Activated CD4-positive, alpha-beta T cell treated with anti-CD3 and anti-CD28 coated beads, Interleukin-2, amount 10 ng/mL, durations not matched to agents 7 days and 5 days (primary cell): ENCODE results near the gene GPLD1. TPM values are rescaled to one million over a fixed set of nuclear protein-coding genes. Genes with fewer than 3 reads are reported as not detected.
A peak's percentile ranks its signal among the peaks of the same experiment; 100 is the strongest.

Experiments
- CTCF ChIA-PET: fragments of 350-600 bp; sonication (Branson Sonifier 250); formaldehyde crosslinking; loops from one replicate; lab custom pipeline; 2021; ENCODE audit warnings: antibody characterized with exemption; lab: Charles Lee
- POLR2A ChIA-PET: fragments of 350-600 bp; sonication (Branson Sonifier 250); formaldehyde crosslinking; loops from one replicate; lab custom pipeline; 2021; ENCODE audit warnings: antibody characterized with exemption; lab: Charles Lee
- DNase-seq: peaks from one replicate; pipeline ENCODE4 v3.0.0-alpha.2; 2020
- H3K27ac Mint-ChIP-seq: one replicate; pipeline ENCODE4 v1.8.0; 2021; ENCODE audit warnings: mild to moderate bottlenecking, moderate library complexity, mixed read lengths
- H3K27me3 Mint-ChIP-seq: one replicate; pipeline ENCODE4 v1.8.0; 2021; ENCODE audit warnings: mixed read lengths
- H3K36me3 Mint-ChIP-seq: one replicate; pipeline ENCODE4 v1.8.0; 2021; ENCODE audit warnings: low read depth, mixed read lengths
- H3K4me1 Mint-ChIP-seq: one replicate; pipeline ENCODE4 v1.8.0; 2021; ENCODE audit warnings: mixed read lengths
- H3K4me3 Mint-ChIP-seq: one replicate; pipeline ENCODE4 v1.8.0; 2021; ENCODE audit warnings: mild to moderate bottlenecking, moderate library complexity, mixed read lengths
- H3K9me3 Mint-ChIP-seq: one replicate; pipeline ENCODE4 v1.8.0; 2021; ENCODE audit warnings: mixed read lengths
- total RNA-seq, 2 experiments: library from RNA; stranded (reverse); gene quantifications; one replicate each; pipeline ENCODE4 v1.2.3, GENCODE V29; 2021

Gene GPLD1, protein sequence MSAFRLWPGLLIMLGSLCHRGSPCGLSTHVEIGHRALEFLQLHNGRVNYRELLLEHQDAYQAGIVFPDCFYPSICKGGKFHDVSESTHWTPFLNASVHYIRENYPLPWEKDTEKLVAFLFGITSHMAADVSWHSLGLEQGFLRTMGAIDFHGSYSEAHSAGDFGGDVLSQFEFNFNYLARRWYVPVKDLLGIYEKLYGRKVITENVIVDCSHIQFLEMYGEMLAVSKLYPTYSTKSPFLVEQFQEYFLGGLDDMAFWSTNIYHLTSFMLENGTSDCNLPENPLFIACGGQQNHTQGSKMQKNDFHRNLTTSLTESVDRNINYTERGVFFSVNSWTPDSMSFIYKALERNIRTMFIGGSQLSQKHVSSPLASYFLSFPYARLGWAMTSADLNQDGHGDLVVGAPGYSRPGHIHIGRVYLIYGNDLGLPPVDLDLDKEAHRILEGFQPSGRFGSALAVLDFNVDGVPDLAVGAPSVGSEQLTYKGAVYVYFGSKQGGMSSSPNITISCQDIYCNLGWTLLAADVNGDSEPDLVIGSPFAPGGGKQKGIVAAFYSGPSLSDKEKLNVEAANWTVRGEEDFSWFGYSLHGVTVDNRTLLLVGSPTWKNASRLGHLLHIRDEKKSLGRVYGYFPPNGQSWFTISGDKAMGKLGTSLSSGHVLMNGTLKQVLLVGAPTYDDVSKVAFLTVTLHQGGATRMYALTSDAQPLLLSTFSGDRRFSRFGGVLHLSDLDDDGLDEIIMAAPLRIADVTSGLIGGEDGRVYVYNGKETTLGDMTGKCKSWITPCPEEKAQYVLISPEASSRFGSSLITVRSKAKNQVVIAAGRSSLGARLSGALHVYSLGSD
- under 1 TPM; 0.10 to 0.15 TPM for total RNA-seq

DNA sequence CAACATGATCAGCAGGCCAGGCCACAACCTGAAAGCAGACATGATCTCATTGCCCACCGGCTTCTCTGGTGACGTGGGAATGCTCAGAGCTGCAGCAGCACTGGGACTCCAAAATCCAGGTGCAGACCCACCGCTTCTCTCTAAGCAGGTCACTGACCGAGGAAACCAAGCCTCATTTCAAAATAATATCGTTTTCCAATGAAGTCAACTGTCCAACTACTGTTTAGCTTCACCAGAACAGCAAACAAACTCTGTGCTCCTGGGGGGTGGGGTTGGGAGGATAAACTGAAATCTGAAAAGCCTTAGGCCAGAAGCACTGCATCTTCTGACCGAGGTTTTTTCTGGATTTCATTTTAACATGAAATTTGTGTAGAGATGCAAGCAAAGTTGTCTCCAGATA lies at the start of gene GPLD1:
Gene GPLD1, minus strand, starts transcription at position 109 of the 400 bp plus-strand sequence. Its CDS starts 67 bp downstream, at position 42.
- no peak for DNase-seq
- POLR2A ChIA-PET, result no interaction called here
- no peak within 1 kb of the TSS for H3K27ac Mint-ChIP-seq
- H3K9me3 Mint-ChIP-seq, result no peaks in the 10 kb centered on the region
- H3K36me3 Mint-ChIP-seq, result no peaks in the 10 kb centered on the region
- H3K4me3 Mint-ChIP-seq, result no peak within 1 kb of the TSS
- no peaks in the 10 kb centered on the region for H3K27me3 Mint-ChIP-seq
- CTCF ChIA-PET, result interaction anchor here (1.0 to 1.4 kb wide), 2 partner anchors 10 to 12 kb away, joined by 3 to 5 read pairs; no protein-coding TSS in a partner anchor
- peaks cover 11% of the 10 kb centered on the region for H3K4me1 Mint-ChIP-seq

DNA sequence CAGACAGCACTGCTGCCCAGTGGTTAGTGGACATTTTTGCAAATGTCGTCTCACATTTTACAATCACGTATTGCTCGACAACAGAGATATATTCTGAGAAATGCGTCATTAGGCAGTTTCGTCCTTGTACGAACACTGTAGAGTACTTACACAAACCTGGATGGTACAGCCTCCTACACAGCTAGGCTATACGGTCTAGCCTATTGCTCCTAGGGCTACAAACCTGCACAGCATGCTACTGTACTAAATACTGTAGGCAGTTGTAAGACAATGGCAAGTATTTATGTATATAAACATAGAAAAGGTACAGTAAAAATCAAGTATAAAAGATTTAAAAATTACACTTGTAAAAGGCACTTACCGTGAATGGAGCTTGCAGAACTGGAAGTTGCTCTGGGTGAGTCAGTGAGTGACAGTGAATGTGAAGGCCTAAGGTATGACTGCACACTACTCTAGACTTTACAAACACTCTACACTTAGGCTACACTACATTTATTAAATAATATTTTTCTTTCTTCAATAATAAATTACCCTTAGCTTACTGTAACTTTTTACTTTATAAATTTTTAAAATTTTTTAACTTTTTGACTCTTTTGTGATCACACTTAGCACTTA lies 48.5 kb upstream of the GPLD1 start:
- H3K27ac Mint-ChIP-seq, result no peak overlapping the region
- H3K27me3 Mint-ChIP-seq, result no peaks in the 10 kb centered on the region
- H3K36me3 Mint-ChIP-seq, result no peaks in the 10 kb centered on the region
- H3K9me3 Mint-ChIP-seq, result no peaks in the 10 kb centered on the region
- ChIA-PET POLR2A (no interaction called here), CTCF (interaction anchor here (0.6 to 1.3 kb wide), 2 partner anchors 11 kb away, joined by 4 read pairs; no protein-coding TSS in a partner anchor)
- DNase-seq, result no peak
- H3K4me1 Mint-ChIP-seq, result no peaks in the 10 kb centered on the region
- H3K4me3 Mint-ChIP-seq, result no peak overlapping the region

DNA sequence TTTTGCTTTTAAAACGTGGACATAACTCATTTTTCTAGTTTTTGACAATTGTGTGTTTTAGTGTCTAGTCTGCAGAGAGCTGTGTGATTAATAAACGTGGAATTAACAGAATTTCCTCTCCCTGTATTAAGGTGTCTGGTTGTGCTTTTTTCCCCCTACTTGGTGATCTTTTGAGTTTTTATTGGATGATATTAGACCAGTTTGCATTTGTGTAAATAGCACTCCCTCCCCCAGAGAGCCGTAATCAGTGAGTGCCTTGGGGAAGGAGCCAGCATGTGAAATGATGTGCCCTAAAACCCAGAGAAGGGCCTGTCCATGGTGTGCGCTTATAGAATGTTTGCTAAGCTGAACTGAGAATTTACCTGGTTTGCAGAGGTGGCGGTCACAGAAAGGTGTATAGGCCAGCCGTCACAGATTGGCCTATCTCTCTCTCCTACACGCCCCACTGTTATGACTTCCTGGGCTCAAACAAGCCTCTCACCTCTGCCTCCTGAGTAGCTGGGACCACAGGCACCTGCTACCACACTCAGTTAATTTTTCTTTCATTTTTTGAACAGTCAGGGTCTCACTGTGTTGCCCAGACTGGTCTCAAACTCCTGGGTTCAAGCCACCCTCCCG lies 47.8 kb upstream of the GPLD1 start:
- no peaks in the 10 kb centered on the region for H3K9me3 Mint-ChIP-seq
- ChIA-PET CTCF (interaction anchor here (0.6 to 1.3 kb wide), 3 partner anchors 10 to 12 kb away, joined by 4 to 5 read pairs (median 4); no protein-coding TSS in a partner anchor), POLR2A (no interaction called here)
- no peaks in the 10 kb centered on the region for H3K36me3 Mint-ChIP-seq
- no peaks in the 10 kb centered on the region for H3K27me3 Mint-ChIP-seq
- H3K4me3 Mint-ChIP-seq, result no peak overlapping the region
- DNase-seq, result no peak
- H3K4me1 Mint-ChIP-seq, result no peaks in the 10 kb centered on the region
- H3K27ac Mint-ChIP-seq, result no peak overlapping the region

DNA sequence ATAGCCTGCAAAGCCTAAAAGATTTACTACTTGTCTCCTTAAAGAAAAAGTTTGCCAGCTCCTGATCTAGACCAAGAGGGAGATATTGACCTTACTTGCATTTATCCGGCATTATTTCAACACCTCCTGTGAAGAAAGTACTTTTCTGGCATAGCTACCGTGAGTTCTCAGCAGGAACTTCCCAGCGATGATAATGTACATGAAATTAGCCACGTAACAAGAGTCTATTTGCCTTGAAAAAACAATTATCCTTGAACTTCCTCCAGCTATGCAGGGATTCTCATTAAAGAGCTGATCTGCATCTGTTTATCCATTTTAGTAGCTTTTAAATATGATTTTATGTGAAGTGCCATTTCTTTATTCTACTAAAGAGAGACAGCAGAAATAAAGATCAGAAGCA lies 47.1 kb upstream of the GPLD1 start:
- DNase-seq, result no peak
- no peaks in the 10 kb centered on the region for H3K4me1 Mint-ChIP-seq

DNA sequence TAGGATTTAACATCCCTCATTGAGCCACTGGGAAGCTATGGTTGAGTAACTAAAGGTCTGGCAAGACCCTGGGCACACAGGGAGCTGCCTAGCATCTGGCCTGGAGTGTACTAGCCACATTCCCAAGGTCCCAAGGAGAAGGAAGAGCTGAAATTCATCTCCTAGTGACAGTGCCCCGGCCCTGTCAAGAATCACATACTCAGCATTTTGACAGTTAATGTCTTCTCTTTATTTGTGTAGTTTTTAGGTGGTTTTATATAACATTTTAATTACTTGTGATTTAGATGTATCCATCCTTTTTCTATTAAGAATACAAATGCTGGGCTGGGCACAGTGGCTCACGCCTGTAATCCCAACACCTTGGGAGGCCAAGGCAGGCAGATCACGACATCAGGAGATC lies 45.8 kb upstream of the GPLD1 start:
- no peak overlapping the region for H3K27ac Mint-ChIP-seq
- H3K4me1 Mint-ChIP-seq, result no peaks in the 10 kb centered on the region
- ChIA-PET POLR2A (interaction anchor here (0.7 kb wide), 1 partner anchor 9 kb away, joined by 5 read pairs; no protein-coding TSS in a partner anchor), CTCF (interaction anchor here (1.2 kb wide), 2 partner anchors 15 to 49 kb away, joined by 3 read pairs; no protein-coding TSS in a partner anchor)
- H3K36me3 Mint-ChIP-seq, result no peaks in the 10 kb centered on the region
- DNase-seq, result no peak
- H3K4me3 Mint-ChIP-seq, result no peak overlapping the region
- H3K9me3 Mint-ChIP-seq, result no peaks in the 10 kb centered on the region
- no peaks in the 10 kb centered on the region for H3K27me3 Mint-ChIP-seq

More for the DNA sequence above, 47.1 kb upstream of the GPLD1 start:
- Mint-ChIP-seq H3K27me3 (no peaks in the 10 kb centered on the region), H3K36me3 (no peaks in the 10 kb centered on the region), H3K9me3 (no peaks in the 10 kb centered on the region), H3K4me3 (no peak overlapping the region), H3K27ac (no peak overlapping the region)
- CTCF ChIA-PET, result interaction anchor here (0.6 to 1.3 kb wide), 3 partner anchors 10 to 149 kb away, joined by 3 to 5 read pairs (median 3); no protein-coding TSS in a partner anchor
- POLR2A ChIA-PET, result no interaction called here

DNA sequence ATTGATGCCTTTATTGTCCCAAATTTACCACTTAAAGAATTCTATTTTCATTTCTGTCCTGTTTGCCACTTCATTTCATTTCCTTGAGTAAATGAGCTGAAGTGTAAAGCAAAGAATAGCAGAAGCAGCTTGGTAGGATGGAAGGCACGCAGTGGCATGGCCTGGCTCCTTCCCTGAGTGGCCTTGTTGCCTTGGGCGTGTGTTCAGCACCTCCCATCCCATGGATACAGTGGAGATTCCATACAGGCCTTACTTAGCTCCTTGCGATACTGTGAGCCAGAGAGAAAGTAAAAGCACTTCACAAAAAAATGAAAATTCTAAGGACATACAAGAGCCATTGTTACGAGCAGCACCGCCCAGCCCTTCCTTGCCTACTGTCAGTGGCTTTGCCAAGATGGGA lies 45.0 kb upstream of the GPLD1 start:
- H3K9me3 Mint-ChIP-seq, result no peaks in the 10 kb centered on the region
- no peak overlapping the region for H3K27ac Mint-ChIP-seq
- H3K4me1 Mint-ChIP-seq, result no peaks in the 10 kb centered on the region
- H3K27me3 Mint-ChIP-seq, result no peaks in the 10 kb centered on the region
- no peaks in the 10 kb centered on the region for H3K36me3 Mint-ChIP-seq
- ChIA-PET POLR2A (no interaction called here), CTCF (interaction anchor here (1.2 kb wide), 1 partner anchor 48 kb away, joined by 3 read pairs; no protein-coding TSS in a partner anchor)
- no peak for DNase-seq
- no peak overlapping the region for H3K4me3 Mint-ChIP-seq

DNA sequence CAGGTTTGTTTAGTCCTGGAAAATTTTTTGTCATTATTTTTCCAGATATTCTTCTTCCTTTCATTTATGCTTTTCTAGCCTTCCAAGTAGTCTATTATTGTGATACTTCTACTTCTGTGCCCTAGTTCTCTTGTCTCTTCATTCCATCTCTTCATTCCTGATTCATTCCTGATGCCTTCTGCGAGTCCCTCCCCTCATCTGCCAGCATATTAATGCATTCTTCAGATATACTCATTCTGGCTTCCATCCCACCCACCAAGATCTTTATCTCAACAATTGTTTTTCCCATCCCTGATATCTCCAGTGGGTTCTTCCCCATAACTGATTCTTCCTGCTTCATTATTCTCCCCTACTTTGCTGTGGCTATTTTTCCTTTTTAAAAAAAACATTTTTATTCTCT lies 40.6 kb upstream of the GPLD1 start:
- no peaks in the 10 kb centered on the region for H3K36me3 Mint-ChIP-seq
- no peak for DNase-seq
- no peaks in the 10 kb centered on the region for H3K27me3 Mint-ChIP-seq
- H3K9me3 Mint-ChIP-seq, result no peaks in the 10 kb centered on the region
- POLR2A ChIA-PET, result no interaction called here
- H3K27ac Mint-ChIP-seq, result no peak overlapping the region
- peaks cover 6% of the 10 kb centered on the region for H3K4me1 Mint-ChIP-seq
- CTCF ChIA-PET, result no interaction called here
- no peak overlapping the region for H3K4me3 Mint-ChIP-seq

DNA sequence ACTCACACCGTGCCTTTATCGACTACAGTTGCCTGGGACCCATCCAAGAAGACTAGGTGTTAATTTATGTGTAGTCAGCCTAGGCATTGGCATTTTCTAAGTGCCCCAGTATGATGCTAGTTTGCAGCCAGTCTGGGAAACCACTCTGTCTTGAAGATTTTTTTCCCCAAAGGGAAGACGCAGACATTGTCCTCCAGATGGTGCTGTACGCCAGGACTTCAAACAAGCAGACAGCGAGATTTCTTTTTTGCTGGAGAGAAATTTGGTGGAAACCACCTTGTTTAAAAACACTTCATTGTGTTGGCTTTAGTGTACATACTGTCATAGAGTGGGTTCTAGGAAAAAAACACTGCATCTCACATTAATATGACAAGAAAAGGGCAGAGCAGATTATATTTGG lies 35.4 kb upstream of the GPLD1 start:
- Mint-ChIP-seq H3K27me3 (no peaks in the 10 kb centered on the region), H3K4me1 (peaks cover 12% of the 10 kb centered on the region), H3K27ac (no peak overlapping the region), H3K36me3 (no peaks in the 10 kb centered on the region), H3K9me3 (no peaks in the 10 kb centered on the region), H3K4me3 (no peak overlapping the region)
- ChIA-PET POLR2A (no interaction called here), CTCF (interaction anchor here (0.9 kb wide), 1 partner anchor 167 kb away, joined by 3 read pairs; no protein-coding TSS in a partner anchor)
- peak; percentile 40 for DNase-seq

DNA sequence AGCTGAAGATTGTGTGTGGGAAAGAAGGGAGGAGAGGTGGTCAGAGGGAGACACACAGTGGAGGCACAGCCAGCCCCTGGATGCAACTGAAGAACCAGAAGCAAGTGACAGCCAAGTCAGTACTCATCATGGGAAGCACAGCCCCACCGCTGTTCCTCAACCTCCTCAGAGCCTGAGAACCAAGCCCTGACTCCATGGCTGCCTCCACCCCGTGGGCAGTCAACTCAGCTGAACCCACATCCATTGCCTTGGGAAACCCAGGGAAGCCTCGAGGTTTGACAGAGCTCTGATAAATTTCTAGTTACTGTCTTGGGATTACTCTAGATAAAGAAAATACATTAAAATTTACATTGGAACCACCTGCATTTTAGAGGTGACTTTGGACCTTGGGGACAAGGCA lies 35.0 kb upstream of the GPLD1 start:
- POLR2A ChIA-PET, result no interaction called here
- peaks cover 12% of the 10 kb centered on the region for H3K4me1 Mint-ChIP-seq
- H3K36me3 Mint-ChIP-seq, result no peaks in the 10 kb centered on the region
- no peaks in the 10 kb centered on the region for H3K9me3 Mint-ChIP-seq
- DNase-seq, result no peak
- CTCF ChIA-PET, result interaction anchor here (0.6 to 0.9 kb wide), 3 partner anchors 18 to 167 kb away, joined by 3 read pairs; no protein-coding TSS in a partner anchor
- H3K27me3 Mint-ChIP-seq, result no peaks in the 10 kb centered on the region
- H3K4me3 Mint-ChIP-seq, result no peak overlapping the region
- H3K27ac Mint-ChIP-seq, result no peak overlapping the region

DNA sequence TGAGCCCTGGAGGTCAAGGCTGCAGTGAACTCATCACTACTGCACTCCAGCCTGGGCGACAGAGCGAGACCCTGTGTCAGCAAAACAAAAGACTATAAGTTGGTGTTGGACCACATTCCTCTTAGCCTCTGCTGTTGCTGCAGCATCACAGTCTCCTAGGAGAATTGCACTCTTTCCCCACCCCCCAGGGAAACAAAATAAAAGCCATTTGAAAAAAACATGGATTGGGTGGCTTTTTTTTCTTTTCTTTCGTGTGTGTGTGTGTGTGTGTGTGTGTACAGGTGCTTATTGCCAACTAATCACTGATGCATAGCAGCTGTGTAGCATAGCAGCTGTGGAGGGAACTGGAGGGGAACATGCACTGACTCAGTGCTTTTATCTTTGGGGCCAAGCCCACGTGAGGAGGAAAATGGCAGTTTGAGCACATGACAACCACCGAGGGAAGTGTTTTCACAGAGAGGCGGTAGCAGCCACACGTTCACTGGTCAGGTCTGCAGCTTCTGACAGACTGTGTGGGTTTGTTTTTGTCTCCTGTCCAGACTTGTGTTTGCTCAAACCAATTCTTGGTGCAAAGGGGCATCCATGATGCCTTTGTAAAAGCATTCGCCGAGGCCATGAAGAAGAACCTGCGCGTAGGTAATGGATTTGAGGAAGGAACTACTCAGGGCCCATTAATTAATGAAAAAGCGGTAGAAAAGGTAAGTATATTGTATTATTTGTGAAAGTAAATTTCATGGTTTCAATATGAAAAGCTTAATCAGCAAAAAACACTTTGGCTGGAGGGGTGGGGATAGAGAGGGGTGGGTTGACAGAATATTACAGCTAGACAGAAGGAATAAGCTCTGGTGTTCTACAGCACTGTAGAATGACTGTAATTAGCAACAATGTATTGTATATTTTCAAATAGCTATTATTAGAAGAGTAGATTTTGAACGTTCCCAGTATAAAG lies 33.1 kb upstream of the GPLD1 start:
- no peak for DNase-seq
- Mint-ChIP-seq H3K9me3 (no peaks in the 10 kb centered on the region), H3K4me3 (no peak overlapping the region), H3K27ac (no peak overlapping the region), H3K36me3 (no peaks in the 10 kb centered on the region), H3K27me3 (no peaks in the 10 kb centered on the region), H3K4me1 (peaks cover 16% of the 10 kb centered on the region)
- ChIA-PET POLR2A (no interaction called here), CTCF (interaction anchor here (0.5 to 1.3 kb wide), 3 partner anchors 40 to 301 kb away, joined by 3 to 4 read pairs (median 4); no protein-coding TSS in a partner anchor)

DNA sequence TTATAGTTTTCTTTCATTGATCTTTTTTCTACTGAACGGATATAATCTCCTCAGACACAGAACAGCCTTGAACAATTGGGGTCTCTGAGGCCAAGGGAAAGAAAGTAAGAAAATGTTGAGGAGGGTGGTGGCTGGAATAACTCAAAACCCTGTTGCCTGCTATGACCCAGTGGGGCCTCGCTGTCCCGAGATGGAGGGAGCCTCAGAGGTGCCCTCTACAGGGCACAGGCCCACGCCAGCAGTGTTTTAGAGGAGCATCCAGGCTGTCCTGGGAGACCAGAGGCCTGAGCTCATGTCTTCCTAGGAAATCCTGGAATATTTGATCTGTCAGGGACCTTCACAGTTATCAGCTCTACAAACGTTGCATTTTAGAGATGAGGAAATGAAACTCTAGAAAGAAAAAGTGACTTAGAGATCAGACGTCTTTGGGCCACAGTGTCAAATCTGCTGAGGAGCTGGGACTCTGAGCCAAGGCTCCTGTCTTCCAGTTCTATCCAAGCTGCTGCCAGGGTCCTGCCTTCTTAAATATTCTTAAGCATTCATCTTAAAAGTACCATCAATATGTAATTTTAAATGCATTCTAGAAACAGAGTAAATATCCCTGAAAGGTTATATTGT lies 31.7 kb upstream of the GPLD1 start:
- no peaks in the 10 kb centered on the region for H3K36me3 Mint-ChIP-seq
- no peak overlapping the region for H3K4me3 Mint-ChIP-seq
- H3K9me3 Mint-ChIP-seq, result no peaks in the 10 kb centered on the region
- H3K27ac Mint-ChIP-seq, result no peak overlapping the region
- no peaks in the 10 kb centered on the region for H3K27me3 Mint-ChIP-seq
- peaks cover 15% of the 10 kb centered on the region for H3K4me1 Mint-ChIP-seq
- ChIA-PET CTCF (interaction anchor here (0.6 to 1.2 kb wide), 5 partner anchors 20 to 635 kb away, joined by 3 to 4 read pairs (median 3); partner anchors contain the start of gene ALDH5A1), POLR2A (no interaction called here)
- DNase-seq, result peak; percentile 29
